AG04450 (cell line): Measurements from ENCODE around the gene ESR2. TPM values are rescaled to one million over a fixed set of nuclear protein-coding genes. Genes with fewer than 3 reads are reported as not detected.

Experiments
- CTCF ChIA-PET: fragments of 300-600, 350-600 bp; formaldehyde crosslinking; extraction: SDS; loops from one replicate; lab custom pipeline; 2022; ENCODE audit warnings: antibody characterized with exemption, inconsistent platforms; lab: Charles Lee
- POLR2A ChIA-PET: fragments of 350-600 bp; formaldehyde crosslinking; extraction: SDS; loops from one replicate; lab custom pipeline; 2021; ENCODE audit warnings: antibody characterized with exemption, inconsistent platforms; lab: Yijun Ruan, JAX
- DNase-seq: peaks from one replicate; pipeline ENCODE4 v3.0.0-alpha.2; 2011; ENCODE audit warnings: low read depth, low spot score
- H3K27ac ChIP-seq: one replicate; pipeline ENCODE4 v1.5.1; 2012; ENCODE audit warnings: low read depth, low read length, control low read depth
- H3K27me3 ChIP-seq: one replicate; pipeline ENCODE4 v1.6.0; 2012; ENCODE audit warnings: low read length; ENCODE audit not compliant: control insufficient read depth, insufficient read depth
- H3K4me3 ChIP-seq: 2 replicates; pipeline ENCODE4 v1.5.1; 2011; ENCODE audit warnings: mild to moderate bottlenecking, low read depth, low read length, control low read depth
- H3K9me3 ChIP-seq: 2 replicates; pipeline ENCODE4 v1.5.1; 2012; ENCODE audit warnings: low read length; ENCODE audit not compliant: control insufficient read depth, insufficient read depth
- polyA minus RNA-seq: library from RNA; depleted of rRNA, polyadenylated mRNA; stranded (reverse); fragments of >200 nt; gene quantifications from 2 replicates; pipeline ENCODE4 v1.2.3, GENCODE V29; 2011; rRNA and poly(A)+ RNA removed
- polyA plus RNA-seq: library from polyadenylated mRNA; depleted of rRNA; stranded (reverse); fragments of >200 nt; gene quantifications from 2 replicates; pipeline ENCODE4 v1.2.3, GENCODE V29; 2011; rRNA removed
- TF ChIP-seq, protein P1 (sequence below): IDR thresholded peaks from 2 replicates; pipeline ENCODE4 v1.5.1; 2011; ENCODE audit warnings: low read depth, low read length, control low read depth, inconsistent platforms

Gene ESR2
- 0.04 and 0.06 TPM in 2 replicates for polyA plus RNA-seq
- 0.17 and 1.1 TPM in 2 replicates for polyA minus RNA-seq

DNA sequence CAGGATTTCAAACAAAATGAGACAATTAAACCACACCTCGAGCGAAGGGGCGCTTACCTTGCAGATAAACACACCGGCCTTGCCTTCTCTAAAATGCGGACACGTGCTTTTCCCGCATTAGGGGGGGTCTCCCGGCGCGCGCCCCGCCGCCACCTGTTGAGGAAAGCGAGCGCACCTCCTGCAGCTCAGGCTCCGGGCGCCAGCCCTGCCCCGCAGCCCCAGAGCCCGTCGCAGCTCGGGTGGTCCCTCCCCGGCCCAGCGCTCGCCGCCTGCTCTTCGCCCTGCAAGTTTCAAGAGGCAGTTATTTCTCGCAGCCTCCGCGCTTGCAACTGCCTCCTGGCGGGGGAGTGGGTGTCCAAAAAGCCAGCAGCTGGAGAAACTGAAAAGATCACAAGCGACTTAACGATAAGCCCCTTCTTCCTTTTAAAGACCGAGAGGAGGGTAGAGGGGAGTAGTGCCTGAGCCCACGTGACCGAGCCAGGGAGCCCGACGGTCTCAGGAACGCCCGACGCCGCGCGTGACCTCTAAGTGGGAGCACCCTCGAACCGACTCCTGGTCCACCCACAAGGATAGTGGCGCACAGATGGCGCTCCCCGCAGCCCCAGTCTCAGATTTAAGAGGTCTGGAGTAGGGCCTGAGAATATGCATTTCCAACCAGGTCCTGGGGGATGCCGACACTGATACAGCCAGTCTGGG is at the start of gene ESR2:
Gene ESR2 (minus strand): TSS at position 396 of the 696 bp plus-strand sequence. CDS start 11,386 bp downstream, outside the sequence.
- Histone ChIP-seq H3K27ac (no peak within 1 kb of the TSS), H3K27me3 (peaks cover 16% of the 10 kb centered on the region), H3K9me3 (no peaks in the 10 kb centered on the region; the same call in 1 of the 2 replicates), H3K4me3 (peak within 1 kb of the TSS; percentile 55)
- TF ChIP-seq, protein P1, sequence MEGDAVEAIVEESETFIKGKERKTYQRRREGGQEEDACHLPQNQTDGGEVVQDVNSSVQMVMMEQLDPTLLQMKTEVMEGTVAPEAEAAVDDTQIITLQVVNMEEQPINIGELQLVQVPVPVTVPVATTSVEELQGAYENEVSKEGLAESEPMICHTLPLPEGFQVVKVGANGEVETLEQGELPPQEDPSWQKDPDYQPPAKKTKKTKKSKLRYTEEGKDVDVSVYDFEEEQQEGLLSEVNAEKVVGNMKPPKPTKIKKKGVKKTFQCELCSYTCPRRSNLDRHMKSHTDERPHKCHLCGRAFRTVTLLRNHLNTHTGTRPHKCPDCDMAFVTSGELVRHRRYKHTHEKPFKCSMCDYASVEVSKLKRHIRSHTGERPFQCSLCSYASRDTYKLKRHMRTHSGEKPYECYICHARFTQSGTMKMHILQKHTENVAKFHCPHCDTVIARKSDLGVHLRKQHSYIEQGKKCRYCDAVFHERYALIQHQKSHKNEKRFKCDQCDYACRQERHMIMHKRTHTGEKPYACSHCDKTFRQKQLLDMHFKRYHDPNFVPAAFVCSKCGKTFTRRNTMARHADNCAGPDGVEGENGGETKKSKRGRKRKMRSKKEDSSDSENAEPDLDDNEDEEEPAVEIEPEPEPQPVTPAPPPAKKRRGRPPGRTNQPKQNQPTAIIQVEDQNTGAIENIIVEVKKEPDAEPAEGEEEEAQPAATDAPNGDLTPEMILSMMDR: peak; percentile 58
- no peak for DNase-seq
- ChIA-PET CTCF (interaction anchor here (0.6 to 3.9 kb wide), 23 partner anchors 8 to 495 kb away, joined by 3 to 57 read pairs (median 5); no protein-coding TSS in a partner anchor), POLR2A (no interaction called here)

DNA sequence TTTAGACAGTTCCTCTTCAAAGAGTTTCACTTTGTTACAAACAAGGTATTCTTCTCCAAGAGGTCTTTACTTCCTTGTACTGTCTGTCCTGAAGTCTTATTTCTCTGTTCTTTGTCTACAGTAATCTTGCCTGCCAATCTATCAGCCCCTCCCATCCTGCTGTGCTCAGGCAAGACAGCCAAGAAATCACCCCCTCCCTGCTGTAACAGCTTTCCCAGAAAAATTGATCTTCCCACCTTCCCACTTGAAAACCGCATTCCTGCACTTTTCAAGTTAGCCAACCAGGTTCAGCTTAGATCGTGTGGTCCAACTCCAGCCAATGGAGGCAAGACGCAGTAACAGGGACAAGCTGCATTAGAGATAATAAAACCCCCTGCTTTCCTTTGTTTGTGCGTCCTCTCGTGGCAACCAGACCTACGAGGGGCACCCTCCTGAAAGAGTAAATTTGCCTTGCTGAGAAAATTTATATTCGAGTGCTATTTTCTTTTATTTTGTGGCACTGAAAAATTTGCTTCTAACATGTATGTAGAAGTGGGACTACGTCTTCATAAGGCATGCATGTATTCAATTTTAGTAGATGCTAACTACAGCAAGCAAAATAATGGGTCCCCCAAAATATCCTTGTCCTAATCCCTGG is 46.5 kb upstream of the ESR2 start:
- TF ChIP-seq, protein P1: no peak
- no peaks in the 10 kb centered on the region for H3K27me3 ChIP-seq
- no peak for DNase-seq
- ChIA-PET CTCF (no interaction called here), POLR2A (no interaction called here)
- no peak overlapping the region for H3K27ac ChIP-seq
- peaks cover 5% of the 10 kb centered on the region for H3K9me3 ChIP-seq
- H3K4me3 ChIP-seq: no peak overlapping the region

DNA sequence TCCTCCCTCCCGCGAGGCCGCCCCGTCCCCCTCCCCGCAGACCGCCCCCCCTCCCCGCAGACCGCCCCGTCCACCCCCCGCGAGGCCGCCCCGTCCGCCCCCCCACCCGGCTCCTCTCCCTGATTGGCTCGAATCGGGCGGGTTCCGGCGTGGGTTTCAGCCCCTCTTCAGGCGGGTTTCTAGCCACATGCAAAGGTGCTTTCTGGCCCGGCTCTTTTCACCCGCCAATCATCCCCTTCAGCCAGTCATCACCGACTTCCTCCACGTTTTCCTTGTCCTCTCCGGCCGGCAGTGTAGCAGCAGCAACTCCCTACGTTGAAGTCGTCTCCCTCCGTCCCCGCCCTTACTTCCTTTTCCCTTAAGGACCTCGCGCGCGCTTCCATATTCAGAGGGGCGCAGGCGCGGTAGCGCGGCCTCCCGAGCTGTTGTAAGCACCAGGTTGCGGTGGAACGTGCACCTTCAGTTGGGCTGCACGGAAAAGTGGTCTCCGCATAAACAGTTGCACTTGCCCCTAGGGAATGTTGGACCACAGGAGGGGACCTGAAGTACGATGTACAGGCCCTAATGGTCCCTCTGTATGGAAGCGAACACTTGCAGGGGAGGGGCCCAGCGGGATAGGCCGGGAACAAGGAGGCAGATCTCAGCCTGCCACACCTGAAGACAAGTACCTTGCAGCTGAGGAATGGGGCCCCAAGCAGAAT is 44.6 kb upstream of the ESR2 start:
- peak; percentile 95 for DNase-seq
- Histone ChIP-seq H3K27ac (peak overlapping the region; percentile 70), H3K9me3 (peaks cover 5% of the 10 kb centered on the region), H3K27me3 (no peaks in the 10 kb centered on the region), H3K4me3 (peak overlapping the region; percentile 80)
- ChIA-PET POLR2A (interaction anchor here (1.1 kb wide), 1 partner anchor 20 kb away, joined by 6 read pairs; no protein-coding TSS in a partner anchor), CTCF (interaction anchor here (0.7 to 1.9 kb wide), 3 partner anchors 114 to 328 kb away, joined by 3 to 9 read pairs (median 7); no protein-coding TSS in a partner anchor)
- TF ChIP-seq, protein P1: no peak

DNA sequence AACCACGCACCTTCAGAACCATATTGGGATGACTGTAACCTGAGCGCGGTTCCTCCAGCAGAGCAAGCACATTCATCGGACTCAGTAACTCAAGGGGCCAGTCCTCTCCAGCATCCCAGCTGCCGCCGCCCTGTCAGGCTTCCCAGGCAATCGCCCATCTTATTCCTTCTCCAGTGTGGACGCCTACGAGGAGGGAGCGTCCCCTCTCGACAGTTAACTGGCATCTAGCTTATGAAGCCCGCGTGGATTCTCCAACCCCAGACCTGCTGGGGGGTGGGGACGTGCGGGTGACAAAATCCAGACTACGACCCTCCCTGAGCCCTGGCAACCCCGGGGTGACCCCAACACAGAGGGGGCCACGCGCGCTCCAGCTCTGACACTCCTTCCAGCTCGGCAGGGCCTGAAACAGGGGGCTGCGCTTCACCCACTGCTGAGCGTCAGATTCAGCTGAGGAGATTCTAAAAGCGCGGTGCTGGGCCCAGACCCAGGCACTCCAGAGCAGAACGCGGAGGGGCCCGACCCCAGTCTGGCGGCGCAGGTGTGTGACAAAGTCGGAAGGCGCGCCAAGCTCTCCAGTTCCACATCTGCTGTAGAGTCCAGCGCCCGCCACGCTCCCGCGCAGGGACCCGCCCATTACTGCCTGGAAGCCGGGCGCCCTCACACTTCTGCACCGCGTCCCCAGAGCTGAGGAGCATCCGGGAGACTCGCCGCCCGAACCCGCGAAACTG is 43.9 kb upstream of the ESR2 start:
- ChIA-PET POLR2A (interaction anchor here (0.6 to 1.1 kb wide), 3 partner anchors 21 to 92 kb away, joined by 3 to 6 read pairs (median 3); no protein-coding TSS in a partner anchor), CTCF (interaction anchor here (0.7 to 1.9 kb wide), 5 partner anchors 34 to 327 kb away, joined by 3 to 14 read pairs (median 7); no protein-coding TSS in a partner anchor)
- Histone ChIP-seq H3K9me3 (peaks cover 5% of the 10 kb centered on the region), H3K27ac (peak overlapping the region; percentile 70), H3K4me3 (peak overlapping the region; percentile 80), H3K27me3 (no peaks in the 10 kb centered on the region)
- DNase-seq: peak; percentile 26
- TF ChIP-seq, protein P1: peak; percentile 17; the same call in 1 of the 2 replicates
